ENCODE data around the gene CPNE7. TPM values are rescaled to one million over a fixed set of nuclear protein-coding genes. Genes with fewer than 3 reads are reported as not detected.

Gene CPNE7
- polyA plus RNA-seq, 3 donors from 2014 or later, result 1.9 to 5.1 TPM; not detected in 1

DNA sequence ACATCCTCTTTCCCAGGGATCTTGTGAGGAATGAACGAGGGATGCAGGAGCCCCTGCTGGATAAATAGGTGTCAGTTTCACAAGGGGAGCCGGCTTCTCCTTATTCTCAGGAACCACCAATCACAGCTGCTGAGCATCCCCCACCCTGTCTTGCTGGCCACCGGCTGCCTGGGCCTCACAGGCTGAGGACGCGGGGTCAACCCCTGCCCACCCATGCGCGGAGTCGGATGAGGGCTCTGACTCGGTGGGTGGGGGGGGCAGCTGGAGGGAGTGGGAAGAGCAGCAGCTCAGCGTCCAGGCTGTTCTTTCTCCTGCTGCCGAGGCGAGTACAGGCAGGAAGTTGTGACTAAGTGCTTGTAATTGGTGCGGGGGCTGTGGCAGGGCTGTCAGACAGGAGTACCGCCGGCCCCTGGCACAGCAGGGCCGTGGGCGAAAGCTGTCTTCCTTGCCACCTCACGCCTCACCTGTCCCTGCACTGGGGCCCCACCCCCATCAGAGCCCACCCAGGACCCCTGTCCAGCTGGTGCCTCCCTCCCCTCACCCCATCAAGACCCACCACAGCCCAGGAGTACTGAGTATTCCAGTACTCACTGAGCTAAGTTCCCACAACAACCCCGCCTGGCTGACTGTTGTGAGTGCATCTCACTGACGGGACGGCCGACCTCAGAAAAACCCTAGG is 26.9 kb downstream of the CPNE7 start:
- Mint-ChIP-seq H3K36me3 (no peaks in the 10 kb centered on the region), H3K27ac (peak overlapping the region in 3 of 6 donors; percentile 54 to 71 (median 62)), H3K4me1 (peaks cover 12 to 14% of the 10 kb centered on the region in 2 donors), H3K27me3 (ENCODE audit: low read depth in 3 of 3) (peaks cover 0 to 3% (median 0%) of the 10 kb centered on the region in 3 donors), H3K4me3 (peak overlapping the region; percentile 4 to 57 (median 50)), H3K9me3 (no peaks in the 10 kb centered on the region)
- DNase-seq, result peak; percentile 54 to 58 (median 58)

DNA sequence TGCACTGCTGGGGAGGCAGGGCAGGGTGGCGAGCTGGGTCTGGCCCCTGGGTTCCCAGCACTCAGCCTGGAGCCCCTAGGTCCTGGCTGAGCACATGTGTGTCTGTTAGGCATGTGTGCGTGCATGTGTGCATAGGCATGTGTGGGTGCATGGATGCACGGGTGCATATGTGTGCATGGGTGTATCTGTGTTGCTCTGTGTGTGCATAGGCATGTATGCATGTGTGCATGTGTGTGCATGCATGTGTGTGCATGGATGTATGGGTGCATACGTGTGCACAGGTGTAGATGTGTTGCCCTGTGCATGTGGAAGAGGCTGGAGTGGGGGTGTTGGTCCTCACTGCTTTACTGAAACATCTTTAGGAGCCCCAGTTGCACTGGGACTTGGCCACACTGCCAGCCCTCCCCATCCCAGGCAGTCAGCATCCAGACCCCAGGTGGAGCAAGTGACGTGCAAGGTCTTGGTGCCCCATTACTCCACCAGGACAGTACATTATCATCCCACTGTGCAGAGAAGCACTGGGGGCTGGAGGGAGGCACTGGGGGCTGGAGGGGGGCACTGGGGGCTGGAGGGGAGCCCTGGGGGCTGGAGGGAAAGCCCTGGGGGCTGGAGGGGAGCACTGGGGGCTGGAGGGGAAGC is 27.5 kb downstream of the CPNE7 start:
- H3K27me3 Mint-ChIP-seq (ENCODE audit: low read depth in 3 of 3), result peaks cover 0 to 3% (median 0%) of the 10 kb centered on the region in 3 donors
- no peak for DNase-seq
- H3K4me3 Mint-ChIP-seq, result peak overlapping the region in 4 of 5 donors; percentile 4 to 57 (median 52)
- H3K27ac Mint-ChIP-seq, result peak overlapping the region in 4 of 6 donors; percentile 8 to 60 (median 55)
- no peaks in the 10 kb centered on the region for H3K36me3 Mint-ChIP-seq
- no peaks in the 10 kb centered on the region for H3K9me3 Mint-ChIP-seq
- peaks cover 12 to 14% of the 10 kb centered on the region in 2 donors for H3K4me1 Mint-ChIP-seq

DNA sequence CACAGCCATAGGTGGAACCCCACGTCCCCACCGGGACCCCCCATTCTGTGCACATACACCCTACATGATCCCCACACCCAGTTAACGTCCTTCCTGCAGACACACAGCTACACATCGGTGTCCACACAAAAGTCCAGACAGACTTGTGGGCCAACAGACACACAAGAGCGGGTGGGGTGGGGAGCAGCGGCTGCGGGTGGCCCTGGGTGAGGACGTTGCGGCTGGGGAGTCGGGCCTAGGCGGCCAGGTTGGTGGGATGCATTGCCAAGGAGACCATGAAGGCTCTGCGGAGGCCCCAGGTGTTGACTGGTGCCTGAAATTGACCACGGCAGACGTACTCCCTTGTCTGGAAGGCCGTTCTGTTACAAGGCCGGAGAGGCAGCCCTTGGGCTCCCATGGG is 29.2 kb downstream of the CPNE7 start:
- peaks cover 0 to 3% (median 2%) of the 10 kb centered on the region in 3 donors for H3K27me3 Mint-ChIP-seq (ENCODE audit: low read depth in 3 of 3)
- DNase-seq, result no peak
- peaks cover 12 to 14% of the 10 kb centered on the region in 2 donors for H3K4me1 Mint-ChIP-seq
- H3K36me3 Mint-ChIP-seq, result no peaks in the 10 kb centered on the region
- H3K9me3 Mint-ChIP-seq, result no peaks in the 10 kb centered on the region
- no peak overlapping the region for H3K4me3 Mint-ChIP-seq
- no peak overlapping the region for H3K27ac Mint-ChIP-seq

DNA sequence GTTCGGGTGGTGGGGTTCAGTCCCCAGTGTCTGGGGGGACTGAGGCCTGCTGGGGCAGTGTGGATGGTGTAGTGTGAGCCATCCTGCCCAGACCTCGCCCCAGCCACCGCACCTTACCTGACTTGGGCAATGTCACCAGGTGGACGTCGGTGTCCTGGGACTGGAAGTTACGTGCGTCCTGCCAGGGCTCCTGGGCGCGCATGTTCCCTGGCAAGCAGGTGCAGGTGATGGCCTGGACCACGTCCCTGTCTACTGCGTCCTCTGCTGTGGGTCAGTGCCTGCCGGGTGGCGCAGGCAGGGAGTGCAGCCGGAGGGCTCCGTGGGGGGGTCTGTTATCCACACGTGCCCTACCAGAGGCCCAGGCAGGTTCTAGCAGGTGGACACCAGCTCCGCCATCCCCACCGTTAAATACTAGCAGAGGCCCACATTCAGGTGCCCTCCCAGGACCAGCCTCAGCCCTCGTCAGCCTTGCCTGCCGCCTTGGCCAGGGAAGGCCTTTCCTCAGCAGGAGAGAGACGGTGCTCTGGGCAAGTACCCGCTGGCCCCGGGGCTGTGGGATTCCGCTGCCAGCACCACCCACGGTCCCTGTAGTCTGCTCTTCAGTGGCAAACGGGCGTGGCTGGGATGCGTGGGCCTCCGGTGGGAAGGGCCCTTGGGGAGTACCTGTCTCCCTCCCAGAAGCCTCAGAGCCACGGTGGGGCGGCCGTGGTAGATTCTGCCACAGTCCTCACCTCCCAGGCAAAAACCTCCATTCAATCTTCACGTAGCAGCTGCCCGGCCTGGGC is 29.8 kb downstream of the CPNE7 start:
- Mint-ChIP-seq H3K27ac (no peak overlapping the region), H3K4me1 (peaks cover 12% of the 10 kb centered on the region in 2 donors), H3K9me3 (no peaks in the 10 kb centered on the region), H3K36me3 (no peaks in the 10 kb centered on the region), H3K27me3 (ENCODE audit: low read depth in 3 of 3) (peaks cover 0 to 3% (median 2%) of the 10 kb centered on the region in 3 donors), H3K4me3 (no peak overlapping the region)
- no peak for DNase-seq

DNA sequence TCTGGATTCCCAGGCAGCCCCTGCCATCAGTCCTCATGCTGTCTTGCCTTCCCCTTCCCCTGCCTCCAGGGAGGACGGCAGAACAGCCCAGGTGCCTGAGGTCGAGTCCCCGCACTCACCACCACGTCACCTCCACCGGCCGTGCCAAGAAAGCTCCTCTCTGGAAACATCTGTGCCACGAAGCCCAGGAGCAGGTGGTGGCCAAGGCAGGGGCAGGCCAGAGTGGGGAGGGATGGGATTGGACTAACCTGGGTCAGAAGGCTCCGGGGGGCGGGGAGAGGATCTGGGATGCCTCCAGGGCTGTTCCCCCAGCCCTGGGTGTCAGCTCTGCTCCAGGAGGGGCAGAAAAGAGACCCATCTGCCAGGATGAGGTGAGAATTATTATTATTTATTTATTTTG is 30.4 kb downstream of the CPNE7 start:
- DNase-seq, result no peak
- Mint-ChIP-seq H3K4me3 (no peak overlapping the region), H3K27ac (no peak overlapping the region), H3K36me3 (no peaks in the 10 kb centered on the region), H3K4me1 (peaks cover 12% of the 10 kb centered on the region in 2 donors), H3K27me3 (ENCODE audit: low read depth in 3 of 3) (peaks cover 0 to 3% (median 2%) of the 10 kb centered on the region in 3 donors), H3K9me3 (no peaks in the 10 kb centered on the region)

DNA sequence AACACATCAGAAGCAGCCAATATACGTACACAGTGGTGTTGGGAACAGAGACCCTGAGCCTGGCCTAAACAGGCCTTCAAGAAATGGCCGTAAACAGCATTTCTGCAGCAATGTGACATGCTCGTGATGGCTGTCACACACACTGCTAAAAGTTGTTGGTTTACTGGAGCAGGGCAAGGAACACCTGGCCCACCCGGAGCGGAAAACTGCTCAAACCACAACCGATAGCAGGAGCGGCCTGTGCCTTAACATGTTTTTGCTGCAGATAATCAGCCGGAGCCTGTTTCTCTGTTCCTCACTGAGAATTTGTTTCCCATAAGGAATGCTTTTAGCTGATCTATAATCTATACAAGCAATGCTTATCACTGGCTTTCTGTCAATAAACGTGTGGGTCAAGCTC is 31.9 kb downstream of the CPNE7 start:
- Mint-ChIP-seq H3K27ac (no peak overlapping the region), H3K4me1 (peaks cover 8% of the 10 kb centered on the region in 2 donors), H3K27me3 (ENCODE audit: low read depth in 3 of 3) (peaks cover 0 to 3% (median 2%) of the 10 kb centered on the region in 3 donors), H3K9me3 (no peaks in the 10 kb centered on the region), H3K36me3 (no peaks in the 10 kb centered on the region), H3K4me3 (no peak overlapping the region)
- DNase-seq, result no peak

DNA sequence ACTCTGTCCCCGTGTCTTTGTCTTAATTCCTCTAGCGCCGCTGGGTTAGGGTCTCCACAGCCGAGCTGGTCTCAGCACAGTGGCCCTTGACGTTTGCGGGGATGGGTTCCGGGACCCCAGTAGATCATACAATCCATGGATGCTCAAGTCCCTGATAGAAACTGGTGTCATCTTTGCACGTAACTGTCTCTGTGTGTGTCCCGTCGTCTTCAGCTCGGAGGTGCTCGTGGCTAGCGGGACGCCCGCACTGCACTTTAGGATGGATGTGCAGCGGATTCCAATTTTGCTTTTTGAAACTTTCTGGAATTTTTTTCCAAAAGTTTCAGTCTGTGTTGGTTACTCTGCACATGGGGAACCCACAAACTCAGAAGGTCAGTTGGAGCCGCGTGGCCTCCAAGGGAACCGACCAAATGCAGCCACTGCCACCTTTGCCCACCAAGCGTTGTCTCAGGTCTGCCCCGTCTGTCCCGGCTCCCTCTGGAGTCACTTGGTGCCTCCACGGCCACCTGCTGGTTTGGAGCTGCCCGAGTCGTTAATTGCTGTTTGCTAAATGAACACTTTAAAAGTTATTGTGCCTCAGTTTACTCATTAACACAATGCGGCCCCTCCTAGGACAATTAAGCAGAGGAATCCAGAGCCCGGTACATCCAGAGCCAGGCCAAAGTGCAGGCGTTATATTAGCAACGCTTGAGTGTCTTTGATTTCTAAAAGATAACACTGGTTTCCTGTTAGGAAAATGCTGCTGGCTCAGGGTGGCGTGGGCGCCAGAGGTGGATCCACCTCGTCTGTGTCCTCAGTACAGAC is 32.6 kb downstream of the CPNE7 start:
- DNase-seq, result no peak
- Mint-ChIP-seq H3K4me1 (peaks cover under 1 to 1% of the 10 kb centered on the region in 2 donors), H3K9me3 (no peaks in the 10 kb centered on the region), H3K4me3 (no peak overlapping the region), H3K36me3 (no peaks in the 10 kb centered on the region), H3K27ac (no peak overlapping the region), H3K27me3 (ENCODE audit: low read depth in 3 of 3) (peaks cover under 1 to 4% (median 2%) of the 10 kb centered on the region in 3 donors)

DNA sequence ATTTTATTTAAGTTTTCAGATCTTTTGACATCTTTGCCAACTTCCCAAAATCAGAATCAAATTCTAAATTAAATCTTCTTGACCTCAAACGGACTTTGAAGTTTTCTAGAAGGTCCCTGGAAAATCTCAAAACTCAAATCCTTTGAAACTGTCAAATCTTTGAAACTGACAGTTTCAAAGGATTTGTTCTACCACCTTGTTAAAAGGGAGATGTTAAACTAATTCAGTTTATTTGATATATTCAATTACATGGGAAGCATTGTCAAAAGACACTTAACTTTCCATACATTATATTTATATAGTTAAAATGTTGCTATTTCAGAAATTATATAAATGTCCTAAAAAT is 34.5 kb downstream of the CPNE7 start:
- Mint-ChIP-seq H3K4me3 (no peak overlapping the region), H3K4me1 (peaks cover 0 to 3% of the 10 kb centered on the region in 2 donors), H3K36me3 (no peaks in the 10 kb centered on the region), H3K27ac (no peak overlapping the region), H3K9me3 (no peaks in the 10 kb centered on the region), H3K27me3 (ENCODE audit: low read depth in 3 of 3) (peaks cover 0 to 4% (median 2%) of the 10 kb centered on the region in 3 donors)
- no peak for DNase-seq

DNA sequence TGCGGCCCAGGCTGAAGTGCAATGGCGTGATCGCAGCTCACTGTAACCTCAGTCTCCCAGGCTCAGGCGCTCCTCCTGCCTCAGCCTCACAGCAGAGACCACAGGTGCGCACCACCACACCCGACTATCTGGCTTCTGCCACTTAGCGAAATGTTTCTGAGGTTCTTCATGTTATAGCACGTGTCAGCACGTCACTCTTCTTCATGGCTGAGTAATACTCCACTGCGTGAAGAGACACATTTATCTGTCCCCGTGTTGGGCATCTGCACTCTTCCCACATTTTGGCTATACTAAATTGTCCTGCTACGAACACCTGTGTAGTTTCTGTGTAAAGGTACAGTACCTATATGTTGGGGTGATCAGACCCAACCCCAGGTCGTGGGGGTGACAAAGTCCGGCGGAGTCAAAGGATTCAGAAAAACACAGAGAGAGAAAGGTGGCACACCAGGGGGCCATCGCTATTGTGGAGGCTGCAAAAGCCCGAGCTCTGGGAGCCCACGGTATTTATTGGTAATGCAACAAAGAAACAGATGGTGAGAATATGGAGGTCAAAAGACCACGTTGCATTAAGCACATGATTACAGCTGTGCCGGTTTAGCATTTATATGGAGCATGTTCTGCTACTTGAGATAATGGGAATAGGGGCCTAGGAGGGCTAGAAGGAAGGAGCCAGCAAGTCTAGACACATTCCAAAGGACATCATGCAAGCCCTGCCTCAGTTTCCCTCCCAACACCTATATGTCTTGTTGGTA is 37.0 kb downstream of the CPNE7 start:
- H3K4me3 Mint-ChIP-seq, result no peak overlapping the region
- DNase-seq, result no peak
- no peaks in the 10 kb centered on the region for H3K36me3 Mint-ChIP-seq
- no peak overlapping the region for H3K27ac Mint-ChIP-seq
- H3K27me3 Mint-ChIP-seq (ENCODE audit: low read depth in 3 of 3), result peaks cover 4 to 7% (median 5%) of the 10 kb centered on the region in 3 donors
- H3K9me3 Mint-ChIP-seq, result peaks cover 0 to 5% (median 0%) of the 10 kb centered on the region in 6 donors
- H3K4me1 Mint-ChIP-seq, result peaks cover 11% of the 10 kb centered on the region in 2 donors

DNA sequence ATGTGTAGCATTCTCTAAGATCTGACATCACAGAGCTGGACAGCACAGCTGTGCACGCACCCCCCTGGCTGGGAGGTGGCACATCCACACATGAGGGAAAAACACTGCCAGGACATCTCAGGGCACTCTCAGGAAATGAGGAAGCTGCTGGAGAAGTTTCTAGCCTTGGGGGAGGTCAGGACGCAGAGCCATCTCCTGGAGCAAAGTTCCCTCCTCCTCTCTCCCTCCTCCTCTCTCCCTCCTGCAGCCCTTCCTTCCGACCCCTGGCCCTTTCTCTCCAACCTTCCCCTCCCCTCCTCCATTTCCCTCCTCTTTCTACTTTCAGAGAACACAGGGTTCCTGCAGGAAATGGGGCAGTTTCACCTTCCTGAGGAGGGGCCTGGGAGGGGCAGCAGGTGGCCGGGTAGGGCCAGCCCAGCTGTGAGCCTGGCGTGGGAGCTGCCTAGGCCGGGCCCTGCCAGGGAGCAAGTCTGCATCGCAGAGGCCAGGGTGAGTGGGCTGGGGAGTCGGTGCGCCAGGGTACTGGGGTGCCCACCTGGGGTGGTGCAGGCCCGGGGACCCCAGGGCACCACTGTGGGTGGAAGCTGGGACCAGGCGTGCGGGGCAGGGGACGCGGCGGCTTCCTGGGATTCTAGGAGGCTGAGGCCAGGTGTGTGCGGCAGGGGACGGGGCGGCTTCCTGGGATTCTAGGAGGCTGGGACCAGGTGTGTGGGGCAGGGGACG is 37.8 kb downstream of the CPNE7 start, which contains the start of gene DPEP1:
Gene DPEP1 (plus strand): TSS at position 412 of the 723 bp plus-strand sequence. CDS start 16,769 bp downstream, outside the sequence.
- Mint-ChIP-seq H3K4me3 (no peak within 1 kb of the TSS), H3K4me1 (peaks cover 11% of the 10 kb centered on the region in 2 donors), H3K27me3 (ENCODE audit: low read depth in 3 of 3) (peaks cover 4 to 7% (median 5%) of the 10 kb centered on the region in 3 donors), H3K27ac (no peak within 1 kb of the TSS), H3K9me3 (peaks cover 0 to 5% (median 0%) of the 10 kb centered on the region in 6 donors), H3K36me3 (no peaks in the 10 kb centered on the region)
- no peak for DNase-seq

DNA sequence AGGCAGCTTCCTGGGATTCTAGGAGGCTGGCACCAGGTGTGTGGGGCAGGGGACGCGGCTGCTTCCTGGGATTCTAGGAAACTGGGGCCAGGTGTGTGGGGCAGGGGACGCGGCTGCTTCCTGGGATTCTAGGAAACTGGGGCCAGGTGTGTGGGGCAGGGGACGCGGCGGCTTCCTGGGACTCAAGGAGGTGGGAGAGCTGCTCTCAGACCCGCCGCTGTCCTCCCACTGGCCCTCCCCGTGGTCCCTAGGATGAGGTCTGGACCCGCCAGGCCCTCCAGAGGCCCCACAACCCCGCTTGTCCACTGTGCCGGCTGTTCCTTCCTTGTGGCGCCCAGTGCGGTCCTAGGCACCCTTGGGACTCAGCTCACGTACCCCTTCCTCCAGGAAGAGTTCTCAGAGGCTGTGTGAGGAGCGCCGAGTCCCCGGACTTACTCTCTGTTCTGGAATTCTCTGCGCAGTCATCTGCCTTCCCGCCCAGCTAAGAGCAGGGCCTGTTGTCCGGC is 38.4 kb downstream of the CPNE7 start:
- no peak for DNase-seq
- peaks cover 4 to 5% (median 5%) of the 10 kb centered on the region in 3 donors for H3K27me3 Mint-ChIP-seq (ENCODE audit: low read depth in 3 of 3)
- no peak overlapping the region for H3K27ac Mint-ChIP-seq
- peaks cover 11% of the 10 kb centered on the region in 2 donors for H3K4me1 Mint-ChIP-seq
- peaks cover 0 to 5% (median 0%) of the 10 kb centered on the region in 6 donors for H3K9me3 Mint-ChIP-seq
- no peak overlapping the region for H3K4me3 Mint-ChIP-seq
- H3K36me3 Mint-ChIP-seq, result no peaks in the 10 kb centered on the region

DNA sequence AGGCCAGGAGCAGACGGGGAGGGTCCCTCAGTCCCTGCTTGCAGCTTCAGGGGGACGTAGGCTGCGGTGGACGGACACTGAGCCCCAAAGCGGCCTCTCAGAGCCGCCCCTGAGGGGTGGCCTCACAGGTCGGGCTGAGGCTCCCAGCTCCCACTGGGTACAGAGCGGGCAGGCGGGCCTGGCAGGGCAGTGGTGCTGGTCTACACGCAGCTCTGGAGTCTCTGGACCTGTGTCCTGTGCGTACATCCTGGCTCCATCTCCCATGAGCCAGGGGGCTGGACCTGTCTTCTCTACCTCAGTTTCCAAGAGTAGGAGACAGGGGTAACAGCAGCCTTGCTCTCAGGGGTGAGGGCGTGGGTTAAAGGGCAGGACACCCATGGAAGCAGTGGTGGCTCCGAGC is 39.6 kb downstream of the CPNE7 start:
- Mint-ChIP-seq H3K36me3 (no peaks in the 10 kb centered on the region), H3K4me3 (no peak overlapping the region), H3K9me3 (peaks cover 0 to 5% (median 0%) of the 10 kb centered on the region in 6 donors), H3K27ac (no peak overlapping the region), H3K4me1 (peaks cover 11% of the 10 kb centered on the region in 2 donors), H3K27me3 (ENCODE audit: low read depth in 3 of 3) (peaks cover 4 to 5% (median 5%) of the 10 kb centered on the region in 3 donors)
- DNase-seq, result no peak

All from immature natural killer cell (primary cell).